HG03521 (cell line): ENCODE results near the gene LMO7.

Experiments used
- ATAC-seq: cut with Tn5 transposase; IDR thresholded peaks from one replicate; pipeline ENCODE4 v1.9.1; 2021; ENCODE audit warnings: mild to moderate bottlenecking, moderate library complexity; ENCODE audit not compliant: unreplicated experiment

Gene LMO7

DNA sequence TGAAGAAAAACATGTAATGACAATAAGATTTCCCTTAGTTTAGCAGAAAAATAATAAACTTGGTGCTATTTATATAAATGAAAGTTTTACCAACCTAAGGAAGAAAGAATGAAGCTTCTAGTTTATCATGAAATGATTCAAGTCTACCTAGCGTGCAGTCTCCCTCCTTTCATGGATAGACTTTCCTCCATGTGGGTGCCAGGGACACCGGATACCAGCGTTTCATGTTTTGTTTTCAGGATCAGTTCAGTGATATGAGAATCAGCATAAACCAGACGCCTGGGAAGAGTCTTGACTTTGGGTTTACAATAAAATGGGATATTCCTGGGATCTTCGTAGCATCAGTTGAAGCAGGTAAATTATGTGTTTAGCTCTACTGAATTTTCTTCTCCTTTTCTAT, 196.7 kb downstream of the LMO7 start:
- ATAC-seq: no peak

DNA sequence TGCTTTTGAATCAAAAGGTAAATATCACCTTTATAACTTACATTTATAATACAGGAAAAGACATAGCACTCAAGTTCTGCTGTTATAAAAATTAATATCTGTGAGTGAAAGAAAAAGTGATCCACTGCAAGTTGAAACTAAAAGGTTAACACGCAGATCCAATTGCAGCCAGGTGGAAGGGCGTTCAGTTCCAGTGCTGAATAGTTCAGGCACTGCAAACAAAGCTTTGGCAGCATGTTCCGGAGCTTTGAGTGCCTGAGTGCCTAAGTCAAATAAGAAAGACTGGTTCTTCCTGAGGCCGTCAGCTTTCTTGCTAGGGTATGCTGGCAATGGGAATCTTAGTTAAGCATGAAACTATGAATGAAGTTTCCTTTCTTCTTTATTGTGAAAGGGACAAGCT, 200.3 kb downstream of the LMO7 start:
- ATAC-seq: no peak

DNA sequence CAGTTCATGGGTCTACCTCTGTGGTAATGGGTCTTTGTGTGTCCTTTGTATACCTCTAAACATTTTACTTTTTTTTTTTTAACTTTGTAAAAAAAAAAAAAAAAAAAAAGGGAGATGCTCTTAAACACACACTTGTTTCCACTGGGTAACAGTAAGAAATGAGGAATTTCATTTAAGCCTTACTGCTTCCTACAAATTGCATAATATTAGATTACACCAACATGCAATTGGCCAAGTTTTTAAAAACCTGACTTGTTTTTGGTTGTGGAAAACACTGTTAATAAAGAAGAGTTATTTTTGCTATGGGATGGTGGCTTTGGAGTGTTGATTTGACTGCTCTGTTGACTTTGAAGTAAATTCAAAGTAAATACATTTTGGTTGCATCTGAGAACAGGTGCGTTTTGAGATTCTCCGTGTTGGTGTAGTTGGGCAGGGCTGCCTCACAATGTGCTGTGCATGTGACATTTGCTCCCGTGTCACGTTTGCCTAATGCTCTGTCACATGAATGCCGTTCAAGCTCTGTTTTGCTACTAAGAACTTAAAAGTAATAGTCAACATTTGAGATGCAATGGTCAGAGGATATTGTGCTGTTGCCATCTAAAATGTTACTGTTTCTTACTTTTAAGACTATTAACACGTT, 202.4 kb downstream of the LMO7 start:
- no peak for ATAC-seq

DNA sequence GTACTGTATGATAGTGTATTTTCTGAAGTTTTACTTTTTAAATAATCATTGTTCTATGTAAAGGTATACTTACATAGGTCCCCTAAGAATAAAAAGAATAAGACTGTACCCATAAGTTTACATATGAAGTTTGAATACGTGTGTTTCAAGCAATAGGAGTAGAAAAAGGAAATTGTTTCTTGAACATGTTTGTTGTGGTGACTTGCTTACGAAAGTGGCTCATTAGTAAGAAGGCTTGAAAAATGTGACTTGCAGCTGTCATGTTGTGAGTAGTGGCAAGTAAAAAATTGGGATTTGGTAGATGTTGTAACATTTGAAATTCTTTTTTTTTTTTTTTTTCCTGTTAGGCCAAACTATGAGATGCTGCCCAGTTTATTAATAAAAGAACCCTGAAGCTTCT, 203.3 kb downstream of the LMO7 start:
- ATAC-seq: no peak

DNA sequence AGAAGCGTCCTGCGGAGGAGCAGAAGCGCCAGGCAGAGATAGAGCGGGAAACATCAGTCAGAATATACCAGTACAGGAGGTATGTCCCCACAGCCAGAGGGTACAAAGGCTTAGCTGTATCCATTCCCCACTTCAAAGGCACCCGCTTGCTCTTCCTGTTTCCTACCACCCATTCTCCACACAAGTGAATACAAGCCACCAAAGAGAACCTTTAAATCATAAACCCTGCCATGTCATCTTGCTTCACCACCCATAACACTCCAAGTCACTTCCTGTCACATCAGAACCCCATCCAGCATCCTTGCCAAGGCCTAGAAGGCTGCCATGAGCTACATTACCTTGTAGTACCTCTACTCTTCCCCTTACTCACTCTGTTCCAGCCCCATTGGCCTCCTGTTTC, 205.8 kb downstream of the LMO7 start:
- no peak for ATAC-seq

DNA sequence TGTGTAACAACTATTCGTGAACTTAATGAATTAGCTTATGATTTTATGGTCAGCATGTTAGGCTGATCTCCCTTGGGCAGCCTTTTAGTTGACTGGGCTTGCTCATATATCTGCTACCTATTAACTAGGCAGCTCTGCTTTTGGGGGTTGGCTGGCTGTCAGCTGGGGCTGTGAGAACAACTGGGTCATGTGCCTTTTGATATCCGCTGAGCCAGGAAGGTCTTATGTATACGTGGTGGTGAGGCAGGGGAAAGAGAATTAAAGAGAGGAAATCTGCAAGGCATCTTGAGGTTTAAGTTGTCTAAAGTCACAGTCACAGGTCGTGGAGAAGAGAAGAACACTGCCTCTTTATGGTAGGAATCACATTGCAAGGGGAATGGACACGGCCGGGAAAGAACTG, 206.9 kb downstream of the LMO7 start:
- ATAC-seq: no peak

DNA sequence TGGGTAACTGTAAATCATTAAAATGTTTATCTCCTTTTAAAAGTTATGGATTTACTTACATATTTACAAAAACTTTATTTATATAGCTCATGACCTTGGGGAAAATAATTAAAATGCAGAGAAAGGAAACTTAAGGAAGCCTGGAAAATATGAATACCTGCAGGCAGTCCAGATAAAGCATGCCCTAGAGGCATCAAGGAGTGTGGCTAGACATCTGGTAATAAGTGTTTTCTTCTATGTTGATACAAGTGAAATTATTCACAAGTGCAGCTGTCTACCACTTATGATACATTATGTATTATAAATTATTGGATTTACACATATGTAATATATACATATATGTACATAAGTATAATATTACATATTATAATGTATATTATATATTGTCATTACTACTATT, 207.9 kb downstream of the LMO7 start:
- no peak for ATAC-seq

DNA sequence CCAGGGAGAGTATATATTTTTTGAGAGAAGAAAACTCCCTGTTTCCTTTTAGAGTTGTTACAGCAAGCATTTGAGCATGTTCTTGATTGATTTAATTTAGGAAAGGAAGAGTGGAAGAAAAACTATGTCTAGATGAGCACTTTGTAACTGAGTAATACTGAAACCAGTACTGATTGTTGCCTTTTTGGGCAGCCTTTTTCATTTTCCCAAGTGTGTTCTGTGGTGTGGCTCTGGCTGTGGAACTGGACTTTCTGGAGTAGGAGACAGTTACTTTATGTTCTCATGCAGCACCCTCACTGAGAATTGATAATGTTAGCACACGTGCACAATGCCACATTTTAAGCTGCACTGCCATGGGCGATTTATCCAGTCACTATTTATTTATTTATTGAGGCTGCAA, 211.5 kb downstream of the LMO7 start:
- no peak for ATAC-seq

DNA sequence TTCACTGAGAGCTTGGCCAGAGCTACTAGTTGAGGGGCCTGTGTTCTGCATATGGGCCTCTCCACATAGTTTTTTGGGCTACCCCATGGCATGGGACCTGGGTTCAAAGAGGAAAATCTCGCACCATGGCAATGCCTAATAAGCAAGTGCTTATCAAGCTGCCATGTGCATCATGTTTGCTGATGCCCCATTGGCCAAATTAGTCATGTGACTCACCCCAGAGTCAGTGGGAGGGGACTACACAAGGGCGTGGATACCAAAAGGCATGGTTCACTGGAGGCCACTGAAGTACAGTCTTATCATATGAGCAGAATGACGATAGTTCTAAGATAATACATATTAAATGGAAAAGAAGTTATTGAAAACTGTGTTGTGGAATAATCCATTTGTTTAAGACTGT, 214.8 kb downstream of the LMO7 start:
- no peak for ATAC-seq

DNA sequence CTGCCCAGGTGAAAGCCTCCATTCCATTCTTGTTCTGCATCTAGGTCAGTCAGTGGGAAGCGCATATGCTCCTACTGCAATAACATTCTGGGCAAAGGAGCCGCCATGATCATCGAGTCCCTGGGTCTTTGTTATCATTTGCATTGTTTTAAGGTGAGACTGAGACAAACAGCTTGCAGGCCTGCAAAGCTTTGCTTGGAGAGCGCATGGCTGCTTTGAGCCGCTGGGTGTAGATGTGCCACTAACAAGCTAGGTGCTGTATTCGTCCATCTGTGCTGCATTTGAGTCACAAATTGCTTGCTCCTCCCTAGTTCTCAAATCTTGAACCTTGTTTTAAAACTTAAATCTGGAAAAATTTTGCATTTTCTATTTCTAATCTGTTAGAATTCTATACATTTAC, 219.1 kb downstream of the LMO7 start:
- ATAC-seq: no peak

DNA sequence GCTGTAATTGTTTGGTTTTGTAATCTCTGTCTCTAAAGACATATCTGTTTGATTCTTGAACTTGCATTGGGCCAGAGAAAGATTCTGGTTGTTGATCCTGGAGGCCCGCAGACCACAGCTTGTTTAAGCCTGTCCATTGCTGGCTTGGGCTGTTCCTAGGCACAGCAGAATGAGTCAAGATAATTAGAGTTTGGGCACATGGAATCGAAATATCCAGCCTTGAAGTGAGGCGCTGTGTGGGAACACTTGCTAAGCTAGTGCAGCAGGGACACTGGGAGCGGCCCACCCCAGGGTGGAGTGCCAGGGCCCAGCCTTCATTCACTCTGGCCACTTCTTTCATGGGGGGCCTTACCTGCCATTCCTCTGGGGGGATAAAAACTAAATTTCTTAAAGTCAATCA, 219.7 kb downstream of the LMO7 start:
- ATAC-seq: no peak

DNA sequence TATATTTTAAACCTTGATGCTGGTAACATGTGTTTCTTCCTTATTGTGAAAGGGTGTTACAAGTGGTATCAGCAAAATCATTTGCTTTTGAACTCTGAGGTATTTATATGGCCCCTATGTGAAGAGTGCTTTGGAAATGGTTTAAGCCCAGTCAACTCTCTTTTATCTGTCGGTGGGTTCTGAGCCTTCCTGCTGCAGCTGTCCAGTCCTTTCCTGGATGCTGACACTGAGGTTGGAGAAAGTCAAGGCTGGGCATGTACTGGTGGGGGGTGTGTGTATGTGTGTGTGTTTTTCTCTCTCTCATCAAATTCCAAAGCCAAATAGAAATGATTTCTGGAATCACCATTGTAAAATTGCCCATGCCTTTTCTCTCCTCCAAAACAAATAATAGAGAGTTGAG, 221.2 kb downstream of the LMO7 start:
- ATAC-seq: no peak

DNA sequence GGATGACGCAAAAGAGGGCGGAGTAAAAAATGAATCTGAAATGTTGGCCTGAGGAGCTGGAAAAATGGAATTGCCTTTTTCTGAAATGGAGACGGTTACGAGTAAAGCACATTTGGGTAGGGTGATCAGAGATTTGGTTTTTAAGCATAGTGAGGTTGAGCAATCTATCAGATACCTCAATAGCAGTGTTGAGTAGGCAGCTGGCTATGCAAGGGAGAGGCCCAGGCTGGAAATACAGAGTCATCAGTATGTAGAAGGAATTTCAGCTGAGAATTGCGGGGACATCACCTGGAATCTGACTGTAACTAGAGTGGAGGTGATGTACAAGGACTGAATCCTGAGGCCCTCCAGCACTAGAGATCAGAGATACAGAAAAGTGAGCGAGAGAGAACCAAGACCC, 224.8 kb downstream of the LMO7 start:
- no peak for ATAC-seq

DNA sequence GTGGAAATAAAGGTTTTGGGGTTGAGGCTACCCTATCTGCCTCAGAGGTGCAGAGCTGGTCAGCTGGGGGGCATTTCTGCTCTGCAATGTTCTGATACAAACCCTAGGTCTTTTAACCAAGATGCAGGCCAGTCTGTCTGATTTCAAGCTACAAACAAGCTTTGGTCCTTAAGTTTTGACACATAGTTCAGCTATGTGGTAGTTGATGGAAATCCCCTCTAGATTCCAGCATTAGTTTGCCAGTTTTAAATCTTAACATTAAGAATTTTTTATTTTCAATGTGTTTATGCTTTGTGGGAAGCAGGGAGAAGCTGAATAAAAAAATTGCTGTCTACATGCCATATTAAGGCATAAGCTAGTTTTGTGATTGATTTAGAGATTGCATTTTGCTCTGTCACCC, 225.7 kb downstream of the LMO7 start:
- no peak for ATAC-seq

DNA sequence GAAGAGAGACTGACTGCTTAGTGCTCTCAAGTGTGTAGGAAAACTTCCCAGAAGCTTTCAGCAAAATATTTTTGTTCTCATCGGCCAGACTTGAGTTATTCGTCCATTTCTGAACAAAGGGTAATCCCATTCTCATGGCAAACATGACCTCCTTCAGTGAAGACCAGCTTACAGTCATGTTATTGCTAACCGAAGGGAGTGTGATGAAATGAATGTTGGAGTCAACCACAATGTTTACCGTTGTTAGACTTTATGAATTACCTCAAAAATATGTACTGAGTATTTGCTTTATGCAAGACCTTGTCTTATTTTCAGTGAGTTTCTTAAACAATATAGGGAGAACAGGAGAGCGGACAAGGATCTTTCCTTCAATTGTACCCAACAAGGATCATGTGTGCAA, 228.6 kb downstream of the LMO7 start:
- no peak for ATAC-seq

DNA sequence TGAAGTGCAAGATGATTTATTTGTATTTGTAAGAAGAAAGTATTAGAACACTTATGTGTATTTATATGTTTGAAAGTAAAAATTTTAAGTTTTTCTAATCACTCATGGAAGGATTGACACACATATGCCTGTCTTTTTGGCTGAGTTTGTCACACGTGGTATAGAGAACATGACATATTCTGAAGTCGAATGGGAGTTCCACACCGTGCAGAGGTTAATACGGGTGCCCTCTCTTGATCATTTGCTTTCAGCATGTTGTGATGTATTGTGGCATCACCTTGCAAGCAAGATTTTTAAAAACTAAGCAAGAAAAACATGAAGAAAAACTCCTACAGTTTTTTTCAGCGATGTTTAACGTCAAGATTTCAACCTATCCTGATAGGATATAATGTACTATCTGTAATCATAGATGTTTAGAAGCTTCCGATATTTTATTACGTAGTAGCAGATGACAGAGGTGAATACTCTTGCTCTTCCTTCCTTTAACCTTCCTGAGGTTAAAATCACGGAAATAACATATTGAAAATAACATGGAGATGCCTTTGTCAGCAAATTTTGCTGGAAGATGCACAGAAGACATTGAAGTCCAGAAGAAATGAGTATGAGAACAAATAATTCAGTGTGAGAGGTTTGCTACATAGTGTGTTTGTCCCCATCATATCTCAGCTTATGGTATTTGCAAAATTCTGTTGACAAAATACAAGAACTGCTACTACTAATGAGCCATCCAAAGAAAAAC, 231.4 kb downstream of the LMO7 start:
- no peak for ATAC-seq

DNA sequence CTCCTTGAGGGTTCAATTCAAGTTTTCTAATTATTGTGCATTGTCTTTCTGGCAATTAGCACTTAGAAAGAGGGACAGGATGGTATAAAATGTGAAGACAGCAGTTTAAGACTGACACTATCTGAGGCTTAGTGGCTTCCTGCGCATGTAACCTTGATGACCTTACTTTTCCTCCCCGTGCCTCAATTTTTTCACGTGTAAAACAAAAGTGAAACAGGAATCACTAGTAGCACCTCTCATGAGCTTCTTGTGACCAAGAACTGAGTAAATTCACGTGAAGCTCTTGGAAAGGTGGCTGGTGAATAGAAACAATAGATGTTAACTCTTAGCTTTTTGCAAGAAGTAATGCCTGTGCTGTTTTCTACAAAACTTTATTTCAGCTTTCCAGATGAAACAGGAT, 233.9 kb downstream of the LMO7 start:
- no peak for ATAC-seq

DNA sequence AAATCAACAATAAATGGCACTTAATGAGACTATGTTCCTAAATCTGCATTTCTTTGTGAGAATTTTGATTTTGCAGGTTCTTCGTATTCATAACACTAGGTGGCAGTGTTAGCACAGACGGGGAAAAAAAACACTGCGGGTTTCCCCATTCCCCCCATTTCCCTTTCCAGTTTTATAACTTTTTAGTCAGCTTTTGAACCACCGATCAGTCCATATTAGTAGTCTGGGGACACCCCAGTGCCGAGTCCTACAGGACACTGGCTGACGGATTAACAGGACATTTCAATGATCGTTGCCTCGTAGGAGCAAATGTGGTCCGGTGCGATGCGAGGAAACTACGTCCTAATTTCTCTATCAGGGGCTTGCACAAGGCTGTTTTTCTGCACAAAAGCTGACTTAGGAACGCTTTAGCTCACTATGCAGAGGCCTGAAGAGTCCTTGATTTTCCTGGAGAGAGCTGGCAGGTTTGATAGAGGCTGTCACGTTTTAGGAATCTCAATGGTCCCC, 234.3 kb downstream of the LMO7 start:
- no peak for ATAC-seq

DNA sequence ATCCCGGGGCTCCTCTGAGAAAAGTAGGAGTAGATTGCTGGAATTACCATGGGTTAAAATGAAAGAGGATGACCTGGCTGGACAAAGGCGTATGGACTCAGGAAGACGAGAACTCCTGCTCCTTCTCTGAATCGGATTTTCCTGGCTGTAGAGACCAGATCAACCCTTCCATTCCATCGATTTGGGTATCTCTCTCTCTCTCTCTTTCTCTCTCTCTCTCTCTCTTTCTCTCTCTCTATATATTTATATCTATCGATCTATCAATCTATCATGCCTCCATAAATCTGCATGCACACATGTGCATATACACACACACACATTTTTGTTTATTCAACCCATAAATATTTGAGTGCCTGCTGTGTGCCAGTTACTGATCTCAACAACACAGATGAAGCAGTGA, 234.9 kb downstream of the LMO7 start:
- no peak for ATAC-seq

DNA sequence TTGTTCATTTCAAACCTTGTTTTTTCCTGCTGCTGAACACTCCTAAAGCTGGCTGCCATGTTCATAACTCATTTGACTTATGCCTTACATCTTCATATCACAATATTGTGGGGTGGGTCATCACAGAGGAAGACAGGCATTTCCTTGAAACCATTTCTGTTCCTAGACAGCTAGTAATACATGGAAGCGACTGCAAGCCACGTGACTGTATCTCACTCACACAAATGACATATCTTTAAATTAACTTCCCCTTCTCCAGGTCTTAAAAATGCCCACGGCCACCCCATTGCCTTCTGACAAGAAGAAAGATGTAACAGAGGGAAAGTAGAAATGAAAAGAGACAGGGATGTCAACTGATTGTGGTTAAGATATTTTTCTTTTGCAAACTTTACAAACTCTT, 236.8 kb downstream of the LMO7 start:
- no peak for ATAC-seq

DNA sequence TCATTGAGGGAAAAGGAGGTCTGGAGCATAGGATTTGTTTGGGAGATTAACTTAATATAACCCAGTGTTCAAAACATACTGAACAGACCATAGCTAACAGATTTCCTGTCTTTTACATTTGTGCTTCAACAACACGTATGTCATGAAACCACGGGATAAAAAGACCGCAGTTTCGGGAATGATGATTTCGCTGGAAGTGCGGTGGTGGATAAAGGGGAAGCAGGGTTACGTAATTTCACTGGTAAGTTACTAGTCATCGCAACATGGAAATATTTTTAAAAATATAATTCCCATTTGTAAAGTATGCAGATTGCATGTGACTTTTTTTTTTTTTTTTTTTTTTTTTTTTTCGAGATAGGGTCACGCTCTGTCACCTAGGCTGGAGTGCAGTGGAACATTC, 237.4 kb downstream of the LMO7 start:
- no peak for ATAC-seq

DNA sequence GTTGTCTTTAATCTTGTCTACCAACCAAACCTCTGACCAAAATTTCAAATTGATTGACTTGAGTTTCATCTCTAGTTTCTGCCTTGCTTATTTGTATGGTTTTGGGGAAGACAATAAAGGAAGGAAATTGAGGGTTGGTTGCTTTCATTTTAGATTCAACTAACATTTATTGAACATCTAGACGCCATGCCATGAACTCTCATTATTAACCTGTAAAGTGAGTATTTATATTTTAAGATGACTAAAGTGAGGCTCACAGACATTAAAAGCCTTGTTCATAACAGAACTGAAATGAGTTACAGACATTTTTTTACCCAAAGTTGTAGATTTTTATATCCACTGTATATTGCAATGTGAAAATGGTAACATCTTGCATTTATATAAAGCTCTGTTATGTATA, 239.3 kb downstream of the LMO7 start:
- no peak for ATAC-seq
